Panc1 (cell line): Measurements from ENCODE around the gene RALGAPA1.

Source experiments
- CTCF ChIP-seq: fragments of 450-650 bp; IDR thresholded peaks from 2 replicates; pipeline ENCODE4 v1.5.1; 2017; ENCODE audit warnings: mild to moderate bottlenecking
- TCF7L2 ChIP-seq: IDR thresholded peaks from 2 replicates; pipeline ENCODE4 v1.6.1; 2011; ENCODE audit warnings: mild to moderate bottlenecking, low read depth, low read length, inconsistent platforms

GRCh38 chr14:35822501-35822900 lies 13.4 kb upstream of the RALGAPA1 start:
- TF ChIP-seq CTCF (no peak), TCF7L2 (no peak)
